HepG2 (cell line): ENCODE results near the gene CDCP1. TPM values are rescaled to one million over a fixed set of nuclear protein-coding genes. Genes with fewer than 3 reads are reported as not detected.
A peak's percentile ranks its signal among the peaks of the same experiment; 100 is the strongest.

Experiments
- AGO1 ChIP-seq: fragments of 200-400 bp; formaldehyde crosslinking; IDR thresholded peaks from 2 replicates; pipeline ENCODE4 v1.6.1; 2017; ENCODE audit warnings: mild to moderate bottlenecking, low read depth, low read length, moderate library complexity; ENCODE audit not compliant: poor library complexity, severe bottlenecking
- CCAR2 ChIP-seq: fragments of 200-400 bp; formaldehyde crosslinking; optimal IDR thresholded peaks from 2 replicates; pipeline ENCODE3; 2018; ENCODE audit warnings: low read depth, mild to moderate bottlenecking, low read length, moderate library complexity
- GATAD2A ChIP-seq: IDR thresholded peaks from 2 replicates; pipeline ENCODE4 v1.6.1; 2016
- KAT7 ChIP-seq: IDR thresholded peaks from 2 replicates; pipeline ENCODE4 v1.6.1; 2018; ENCODE audit warnings: borderline replicate concordance, missing compliant biosample characterization
- MIXL1 ChIP-seq: IDR thresholded peaks from 2 replicates; pipeline ENCODE4 v1.6.1; 2016
- MTF1 ChIP-seq: sonication (generic); formaldehyde crosslinking; IDR thresholded peaks from 2 replicates; pipeline ENCODE4 v1.5.0; 2020; ENCODE audit warnings: missing genetic modification reagents
- PAWR ChIP-seq: sonication (generic); formaldehyde crosslinking; IDR thresholded peaks from 2 replicates; pipeline ENCODE4 v1.4.0; 2020; ENCODE audit warnings: missing genetic modification reagents, mild to moderate bottlenecking, borderline replicate concordance
- POGK ChIP-seq: sonication (generic); formaldehyde crosslinking; conservative IDR thresholded peaks from 2 replicates; pipeline ENCODE4 v1.8.0; 2022; ENCODE audit warnings: mild to moderate bottlenecking, moderate library complexity, missing genetic modification reagents
- RELA ChIP-seq: sonication (generic); formaldehyde crosslinking; IDR thresholded peaks from 2 replicates; pipeline ENCODE4 v1.4.0; 2020; ENCODE audit warnings: missing genetic modification reagents
- TFDP2 ChIP-seq: sonication (generic); formaldehyde crosslinking; IDR thresholded peaks from 2 replicates; pipeline ENCODE4 v1.4.0; 2020; ENCODE audit warnings: missing genetic modification reagents
- YY1 ChIP-seq: IDR thresholded peaks from 2 replicates; pipeline ENCODE4 v1.6.1; 2011; ENCODE audit warnings: low read length, low read depth, moderate library complexity, mild to moderate bottlenecking; ENCODE audit not compliant: insufficient read depth, insufficient replicate concordance
- ZBTB25 ChIP-seq: IDR thresholded peaks from 2 replicates; pipeline ENCODE4 v1.6.1; 2018; ENCODE audit warnings: missing genetic modification reagents
- ZBTB43 ChIP-seq: sonication (generic); formaldehyde crosslinking; conservative IDR thresholded peaks from 2 replicates; pipeline ENCODE4 v1.4.0; 2020; ENCODE audit warnings: missing genetic modification reagents
- ZMYM4 ChIP-seq: sonication (generic); formaldehyde crosslinking; IDR thresholded peaks from 2 replicates; pipeline ENCODE4 v1.8.1; 2023; ENCODE audit warnings: mild to moderate bottlenecking, missing genetic modification reagents
- ZNF234 ChIP-seq: sonication (generic); formaldehyde crosslinking; conservative IDR thresholded peaks from 2 replicates; pipeline ENCODE4 v1.5.1; 2020; ENCODE audit warnings: mild to moderate bottlenecking, missing genetic modification reagents
- ZNF280B ChIP-seq: sonication (generic); formaldehyde crosslinking; IDR thresholded peaks from 2 replicates; pipeline ENCODE4 v1.5.0; 2020; ENCODE audit warnings: missing genetic modification reagents, mild to moderate bottlenecking, borderline replicate concordance
- ZNF652 ChIP-seq: IDR thresholded peaks from 2 replicates; pipeline ENCODE4 v1.6.1; 2016; ENCODE audit warnings: low read depth, borderline replicate concordance
- polyA plus RNA-seq, 8 experiments: library from polyadenylated mRNA; depleted of rRNA in 3 of 8; stranded (reverse) in 7 of 8; unstranded in 1 of 8; fragments of >200 nt; fragmentation: Illumina TruSeq in 4 of 8; extraction: Trizol in 4 of 8; gene quantifications; 2 replicates each; pipeline versions ENCODE4 v1.2.1 to v1.2.3, GENCODE V29; 2011 to 2016; ENCODE audit warnings: low read depth in 4 of 8, missing spikeins in 1 of 8, mixed read lengths in 1 of 8; ENCODE audit not compliant: insufficient read depth in 1 of 8
- total RNA-seq, 5 experiments: library from RNA; depleted of rRNA; stranded (reverse); fragments of >200 nt; fragmentation: Illumina TruSeq; extraction: Trizol; gene quantifications; 2 replicates each; pipeline ENCODE4 v1.2.3, GENCODE V29; 2016; ENCODE audit warnings: low read depth in 1 of 5

The CDCP1 gene
- total and polyA plus RNA-seq, 2 of the 13 experiments (the other 11 are each of a cell fraction or from before 2014, with no cell fraction given), result 0.11 to 0.18 TPM

GRCh38 chr3:45037720-45038455, 108.3 kb downstream of the CDCP1 start (continued):
- TF ChIP-seq POGK (0 out of 2 replicates have a peak, but pooled peaks have one; percentile 24), GATAD2A (peak; percentile 61), KAT7 (CRISPR knock-in tag) (peak; percentile 36; the same call in 1 of the 2 replicates), PAWR (CRISPR knock-in tag) (no peak), MIXL1 (peak; percentile 60; the same call in 1 of the 2 replicates), ZBTB43 (CRISPR knock-in tag) (no peak), TFDP2 (no peak), ZBTB25 (0 out of 2 replicates have a peak, but pooled peaks have one; percentile 32), ZNF234 (CRISPR knock-in tag) (no peak), MTF1 (CRISPR knock-in tag) (no peak), RELA (no peak), ZMYM4 (CRISPR knock-in tag) (peak; percentile 33; the same call in 1 of the 2 replicates), AGO1 (no peak), YY1 (peak; percentile 52), CCAR2 (no peak), ZNF652 (CRISPR knock-in tag) (no peak), ZNF280B (CRISPR knock-in tag) (no peak)
